Stimulated activated naive B cell treated with anti-CD40 and anti-IgM and Interleukin-4, amounts not matched to agents 10 μg/mL and 1 μg/mL and 100 μg/mL, for 72 hours (primary cell): ENCODE results near the gene PFKFB4.

Source experiments
- ATAC-seq, 2 donors: fragments of 150-1000 bp; cut with Tn5 transposase; replicated peaks; 2 replicates each; pipeline ENCODE4 v1.10.0; 2021; ENCODE audit warnings: moderate library complexity in 1 of 2
- DNase-seq: peaks from one replicate; pipeline ENCODE4 v3.0.0; 2021
- H3K27ac Mint-ChIP-seq: one replicate; pipeline ENCODE4 v1.8.0; 2022; ENCODE audit warnings: mild to moderate bottlenecking, mixed read lengths
- H3K27me3 Mint-ChIP-seq, 2 donors: one replicate each; pipeline ENCODE4 v1.8.0; 2022; ENCODE audit warnings: mixed read lengths in 2 of 2
- H3K36me3 Mint-ChIP-seq, 2 donors: one replicate each; pipeline ENCODE4 v1.8.0; 2022; ENCODE audit warnings: mixed read lengths in 2 of 2, mild to moderate bottlenecking in 1 of 2
- H3K4me1 Mint-ChIP-seq, 2 donors: one replicate each; pipeline ENCODE4 v1.8.0; 2022; ENCODE audit warnings: mixed read lengths in 2 of 2, mild to moderate bottlenecking in 1 of 2
- H3K4me3 Mint-ChIP-seq, 2 donors: one replicate each; pipeline ENCODE4 v1.8.0; 2022; ENCODE audit warnings: mild to moderate bottlenecking in 2 of 2, mixed read lengths in 2 of 2, moderate library complexity in 1 of 2
- H3K9me3 Mint-ChIP-seq, 2 donors: one replicate each; pipeline ENCODE4 v1.8.0; 2022; ENCODE audit warnings: mixed read lengths in 2 of 2, mild to moderate bottlenecking in 1 of 2

The PFKFB4 gene

DNA sequence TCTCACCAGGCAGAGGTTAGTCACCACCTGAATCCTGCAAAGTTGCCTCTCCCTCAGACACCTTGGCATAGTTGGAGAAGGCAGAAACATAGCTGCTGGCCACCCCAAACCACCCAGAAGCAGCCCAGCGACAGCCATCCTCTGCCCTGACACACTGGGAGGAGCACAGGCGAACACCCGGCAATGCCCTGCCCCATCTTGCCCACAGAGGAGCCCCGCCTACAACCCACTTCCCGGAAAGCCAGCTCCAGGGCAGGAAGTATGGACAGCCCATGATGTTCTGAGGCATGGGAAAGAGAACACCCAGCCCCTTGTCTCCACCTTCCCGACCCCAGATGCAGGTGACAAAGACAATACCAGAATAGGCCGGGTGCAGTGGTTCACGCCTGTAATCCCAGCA, 40.0 kb downstream of the PFKFB4 start:
- ATAC-seq (no peak), DNase-seq (no peak)
- H3K4me1 Mint-ChIP-seq = peaks cover 3 to 13% of the 10 kb centered on the region in 2 donors
- H3K4me3 Mint-ChIP-seq = no peak overlapping the region
- no peaks in the 10 kb centered on the region for H3K9me3 Mint-ChIP-seq
- no peak overlapping the region for H3K27ac Mint-ChIP-seq
- H3K27me3 Mint-ChIP-seq = peaks cover 4 to 6% of the 10 kb centered on the region in 2 donors
- no peaks in the 10 kb centered on the region for H3K36me3 Mint-ChIP-seq

DNA sequence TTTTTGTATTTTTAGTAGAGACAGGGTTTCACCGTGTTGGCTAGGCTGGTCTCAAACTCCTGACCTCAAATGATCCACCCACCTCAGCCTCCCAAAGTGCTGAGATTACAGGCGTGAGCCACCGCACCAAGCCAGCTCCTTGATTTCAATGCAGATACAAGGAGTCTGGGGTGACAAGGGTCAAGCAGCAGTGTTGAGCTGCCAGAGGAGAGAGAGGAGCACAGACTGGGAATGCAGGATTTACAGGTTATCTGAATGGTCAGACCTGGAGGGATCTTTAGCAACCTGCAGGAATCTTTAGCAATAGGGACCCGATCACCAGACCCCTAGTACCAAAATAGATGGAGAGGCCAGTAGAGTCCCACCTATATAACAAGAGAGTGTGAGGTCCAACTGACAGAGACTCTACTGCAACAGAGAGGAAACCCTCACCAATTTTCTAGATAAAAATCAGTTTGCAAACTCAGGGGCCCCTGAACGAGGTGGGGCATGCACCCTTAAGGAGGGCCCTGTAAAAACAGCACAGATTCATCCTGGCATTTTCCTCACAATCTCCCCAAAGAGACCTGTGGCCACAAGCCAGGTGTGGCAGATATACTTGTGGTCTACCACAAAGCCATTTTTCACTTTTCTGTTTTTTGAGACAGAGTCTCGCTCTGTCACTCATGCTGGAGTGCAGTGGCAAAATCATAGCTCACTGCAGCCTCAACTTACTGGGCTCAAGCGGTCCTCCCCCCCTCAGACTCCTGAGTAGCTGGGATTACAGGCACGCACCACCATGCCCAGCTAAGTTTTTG, 42.0 kb downstream of the PFKFB4 start:
- Mint-ChIP-seq H3K4me3 (no peak overlapping the region), H3K36me3 (no peaks in the 10 kb centered on the region), H3K27me3 (peaks cover 12 to 15% of the 10 kb centered on the region in 2 donors), H3K4me1 (peaks cover 3 to 13% of the 10 kb centered on the region in 2 donors), H3K9me3 (no peaks in the 10 kb centered on the region), H3K27ac (no peak overlapping the region)
- DNase-seq (peak; percentile 10), ATAC-seq (peak; percentile 67 to 73)

DNA sequence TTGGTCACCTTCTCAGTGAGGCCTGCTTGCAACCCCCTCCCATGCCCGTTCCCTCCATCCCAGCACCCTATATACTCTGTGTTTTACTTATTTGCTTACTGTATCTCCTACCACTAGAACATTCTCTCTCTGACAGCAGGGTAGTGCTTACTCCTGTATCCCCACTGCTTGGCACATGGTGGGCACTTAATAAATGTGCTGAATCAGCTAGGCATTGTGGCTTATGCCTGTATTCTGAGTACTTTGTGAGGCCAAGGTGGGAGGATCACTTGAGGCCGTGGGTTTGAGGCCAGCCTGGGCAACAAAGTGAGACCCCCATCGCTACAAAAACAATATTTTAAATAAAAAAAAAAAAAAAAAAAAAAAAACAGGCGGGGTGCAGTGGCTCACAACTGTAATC, 45.1 kb downstream of the PFKFB4 start:
- no peak for DNase-seq
- no peak overlapping the region for H3K4me3 Mint-ChIP-seq
- H3K27ac Mint-ChIP-seq = no peak overlapping the region
- H3K4me1 Mint-ChIP-seq = peaks cover 6 to 26% of the 10 kb centered on the region in 2 donors
- H3K9me3 Mint-ChIP-seq = no peaks in the 10 kb centered on the region
- H3K27me3 Mint-ChIP-seq = peaks cover 8 to 9% of the 10 kb centered on the region in 2 donors
- ATAC-seq = no peak
- no peaks in the 10 kb centered on the region for H3K36me3 Mint-ChIP-seq

DNA sequence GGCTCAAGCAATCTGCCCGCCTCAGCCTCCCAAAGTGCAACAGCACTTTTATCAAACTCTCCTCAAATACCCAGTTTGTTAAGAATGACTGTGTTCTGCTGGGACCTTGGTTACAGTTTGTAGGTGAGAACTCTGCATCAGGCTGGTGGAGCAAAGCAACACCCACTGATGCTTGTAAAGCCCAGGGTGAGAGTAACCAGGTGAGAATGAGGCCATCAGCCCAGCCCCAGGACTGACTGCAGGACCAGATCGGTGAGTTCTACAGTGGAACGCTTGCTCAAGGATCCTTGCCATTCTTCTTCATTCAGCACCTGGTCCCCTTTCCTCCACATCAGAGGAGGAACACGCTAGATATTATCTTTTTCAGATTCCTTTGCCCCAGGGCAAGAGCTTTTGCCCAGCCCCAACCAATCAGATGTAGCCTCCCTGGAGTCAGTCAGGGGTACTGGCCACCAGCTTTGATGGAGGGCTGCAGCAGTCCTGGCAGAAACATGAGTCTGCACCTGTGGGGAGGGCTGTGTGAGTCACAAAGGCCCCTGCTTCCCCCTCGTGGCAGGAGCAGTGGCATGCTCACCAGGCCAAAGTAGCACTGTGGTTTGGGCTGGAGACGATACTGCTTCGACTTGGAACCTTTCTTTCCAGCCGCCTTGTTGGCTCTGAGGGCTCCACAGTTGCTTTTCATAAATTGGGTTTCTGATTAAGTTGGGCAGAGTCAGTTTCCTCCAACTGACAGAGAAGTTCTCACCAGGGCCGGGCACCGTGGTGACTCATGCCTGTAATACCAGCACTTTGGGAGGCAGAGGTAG, 49.1 kb downstream of the PFKFB4 start:
- H3K4me3 Mint-ChIP-seq = no peak overlapping the region
- H3K27me3 Mint-ChIP-seq = peaks cover 8 to 9% of the 10 kb centered on the region in 2 donors
- ATAC-seq = peak; percentile 85 to 87
- peak; percentile 58 for DNase-seq
- no peaks in the 10 kb centered on the region for H3K36me3 Mint-ChIP-seq
- H3K9me3 Mint-ChIP-seq = no peaks in the 10 kb centered on the region
- peaks cover 11 to 33% of the 10 kb centered on the region in 2 donors for H3K4me1 Mint-ChIP-seq
- peak overlapping the region; percentile 20 for H3K27ac Mint-ChIP-seq

DNA sequence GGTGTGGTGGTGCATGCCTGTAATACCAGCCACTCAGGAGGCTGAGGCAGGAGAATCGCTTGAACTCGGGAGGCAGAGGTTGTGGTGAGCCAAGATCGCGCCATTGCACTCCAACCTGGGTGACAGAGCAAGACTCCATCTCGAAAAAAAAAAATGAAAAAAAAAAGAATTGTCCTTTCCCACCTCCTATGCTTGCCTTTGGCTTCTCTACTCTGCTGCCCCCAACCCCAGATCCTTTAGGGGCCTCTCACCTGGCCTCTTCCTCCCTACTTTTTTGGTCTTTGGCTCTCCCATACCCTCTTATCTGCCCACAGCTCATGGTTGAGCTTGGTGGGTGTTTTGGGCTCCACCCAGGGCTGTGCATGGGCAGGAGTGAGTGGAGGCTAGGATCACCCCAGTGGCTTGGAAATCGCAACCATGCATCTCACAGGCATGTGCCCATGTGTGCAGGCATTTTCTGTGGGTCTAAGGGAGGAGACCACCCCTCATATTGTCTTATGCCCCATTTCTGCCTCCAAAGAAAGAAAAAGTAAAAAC, 50.6 kb downstream of the PFKFB4 start:
- Mint-ChIP-seq H3K27me3 (peaks cover 2 to 4% of the 10 kb centered on the region in 2 donors), H3K9me3 (no peaks in the 10 kb centered on the region), H3K27ac (no peak overlapping the region), H3K4me3 (no peak overlapping the region), H3K4me1 (peaks cover 11 to 38% of the 10 kb centered on the region in 2 donors), H3K36me3 (no peaks in the 10 kb centered on the region)
- no peak for ATAC-seq
- DNase-seq = no peak

DNA sequence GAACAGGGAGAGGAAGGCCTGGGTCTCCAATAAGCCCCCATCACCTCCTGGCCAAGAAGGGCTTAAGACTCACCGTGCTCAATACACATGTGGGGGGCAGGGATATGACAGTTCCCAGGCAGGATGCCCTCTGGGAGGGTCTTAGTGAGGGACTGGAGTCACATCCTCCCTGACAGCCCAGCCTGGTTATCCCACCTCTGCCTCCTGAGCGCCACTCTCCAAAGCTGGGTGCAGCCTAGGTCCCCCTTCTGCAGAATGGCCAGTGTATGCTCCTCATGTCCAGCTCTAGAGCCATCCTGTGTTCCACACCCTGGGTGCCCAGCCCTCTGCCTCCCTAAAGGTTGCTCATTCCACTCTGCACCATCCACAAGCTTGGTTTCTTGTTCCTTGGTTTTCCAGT, 51.5 kb downstream of the PFKFB4 start:
- ATAC-seq (no peak), DNase-seq (no peak)
- Mint-ChIP-seq H3K27ac (no peak overlapping the region), H3K36me3 (no peaks in the 10 kb centered on the region), H3K27me3 (no peaks in the 10 kb centered on the region), H3K9me3 (no peaks in the 10 kb centered on the region), H3K4me3 (peak overlapping the region in 1 of 2 donors; percentile 9), H3K4me1 (peaks cover 12 to 44% of the 10 kb centered on the region in 2 donors)

DNA sequence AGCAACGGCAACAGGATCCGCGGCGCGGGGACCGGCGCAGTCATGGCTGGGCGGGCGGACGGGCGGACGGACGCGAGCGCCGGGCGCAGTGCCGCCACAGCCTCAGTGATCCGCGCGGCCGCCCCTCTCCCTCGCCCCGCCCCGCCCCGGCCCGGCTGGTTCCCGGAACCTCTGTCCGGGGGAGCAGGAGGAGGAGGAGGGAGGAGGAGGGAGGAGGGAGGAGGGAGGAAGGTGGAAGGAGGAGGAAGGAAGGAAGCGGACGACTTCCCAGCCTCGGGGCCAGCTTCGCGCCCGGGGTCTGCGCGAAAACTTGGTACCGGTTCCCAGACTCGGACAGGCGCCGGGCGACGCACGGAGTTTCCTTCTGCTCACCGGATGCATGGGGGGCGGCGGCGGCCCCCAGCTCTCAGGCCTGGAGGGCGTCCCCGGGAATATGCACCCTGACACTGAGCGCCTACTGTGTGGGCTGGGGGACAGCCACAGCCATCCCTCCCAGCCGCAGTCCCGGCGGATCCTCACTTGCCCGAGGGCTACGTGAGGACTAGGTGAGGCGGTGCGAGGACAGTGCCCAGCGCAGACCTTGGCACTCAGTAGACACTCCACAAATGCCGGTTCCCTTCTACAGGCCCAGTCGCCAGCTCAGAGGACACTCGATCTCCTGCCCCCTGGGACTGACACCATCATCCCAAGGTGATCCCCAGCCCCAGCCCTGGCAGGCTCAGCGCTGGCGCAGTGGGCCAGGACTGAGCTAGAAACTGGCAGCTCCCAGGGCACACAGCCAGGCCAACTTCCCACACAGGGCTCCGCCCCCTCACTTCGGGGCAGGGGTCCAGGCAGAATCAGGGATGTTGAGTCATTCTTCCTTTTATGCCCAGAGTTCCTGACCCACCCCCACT, 52.3 kb downstream of the PFKFB4 start, which contains the start of gene SHISA5:
Gene SHISA5 (minus strand): TSS at position 124 of the 896 bp plus-strand sequence. CDS start 80 bp downstream, at position 44.
- H3K4me3 Mint-ChIP-seq = peak within 1 kb of the TSS; percentile 79 to 82
- H3K9me3 Mint-ChIP-seq = no peaks in the 10 kb centered on the region
- H3K27ac Mint-ChIP-seq = peak within 1 kb of the TSS; percentile 88
- DNase-seq (no peak), ATAC-seq (peak; percentile 71)
- H3K4me1 Mint-ChIP-seq = peaks cover 12 to 45% of the 10 kb centered on the region in 2 donors
- H3K36me3 Mint-ChIP-seq = no peaks in the 10 kb centered on the region
- no peaks in the 10 kb centered on the region for H3K27me3 Mint-ChIP-seq

DNA sequence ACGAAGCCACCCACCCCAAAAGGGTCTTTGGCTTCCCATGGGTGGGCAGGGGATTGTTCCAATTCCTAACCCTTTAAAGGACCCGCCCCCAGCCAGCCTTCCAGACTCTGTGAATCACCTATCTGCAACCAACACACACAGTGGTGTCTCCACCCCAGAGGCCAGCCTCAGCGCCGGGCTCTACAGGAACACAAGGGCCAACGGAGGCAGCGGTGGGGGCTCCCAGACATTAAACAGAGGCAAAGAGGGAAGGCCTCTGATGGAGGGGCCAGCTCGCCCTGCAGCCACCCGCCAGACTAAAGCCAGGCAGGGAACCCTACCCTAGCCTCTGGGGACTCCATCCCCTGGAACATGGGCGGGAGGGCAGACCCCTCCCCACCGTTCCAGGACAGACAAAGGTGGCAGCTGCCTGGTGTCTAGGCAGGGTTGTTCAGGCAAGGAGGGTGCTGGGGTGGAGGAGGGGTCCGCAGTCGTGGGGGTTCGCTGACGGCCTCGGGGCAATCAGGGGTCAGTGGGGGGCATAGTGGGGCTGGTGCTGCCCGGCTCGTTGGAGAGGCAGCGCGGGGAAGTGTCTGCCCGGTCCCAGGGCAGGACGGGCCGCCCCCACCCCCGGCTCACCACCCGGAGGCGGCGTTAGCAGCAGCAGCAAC, 53.1 kb downstream of the PFKFB4 start:
- H3K4me1 Mint-ChIP-seq = peaks cover 12 to 45% of the 10 kb centered on the region in 2 donors
- H3K27ac Mint-ChIP-seq = peak overlapping the region; percentile 88
- peaks cover 0 to 2% of the 10 kb centered on the region in 2 donors for H3K36me3 Mint-ChIP-seq
- ATAC-seq = no peak
- H3K9me3 Mint-ChIP-seq = no peaks in the 10 kb centered on the region
- peak overlapping the region; percentile 79 to 82 for H3K4me3 Mint-ChIP-seq
- H3K27me3 Mint-ChIP-seq = no peaks in the 10 kb centered on the region
- DNase-seq = peak; percentile 26

DNA sequence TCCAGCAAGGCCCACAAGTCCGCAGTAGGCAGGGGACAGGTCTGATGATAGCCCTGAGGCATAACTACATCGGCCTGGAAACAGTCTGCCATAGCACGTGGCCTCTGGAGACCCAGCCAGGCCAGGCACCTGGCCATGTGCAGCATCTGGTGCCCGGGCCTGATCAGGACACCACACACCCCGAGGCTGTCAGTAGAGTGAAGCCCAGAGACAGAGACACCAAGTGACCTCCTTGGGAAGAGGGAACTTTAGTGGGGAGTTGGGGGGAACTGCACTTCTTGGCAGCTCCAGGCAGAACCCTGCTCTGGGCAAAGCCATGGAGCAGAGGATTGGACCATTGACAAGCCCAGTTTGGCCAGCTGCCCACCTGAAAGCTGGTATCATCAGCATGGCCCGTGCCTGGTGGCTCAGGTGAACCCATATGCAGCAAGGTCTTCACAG, 53.9 kb downstream of the PFKFB4 start:
- peaks cover 12 to 42% of the 10 kb centered on the region in 2 donors for H3K4me1 Mint-ChIP-seq
- H3K4me3 Mint-ChIP-seq = peak overlapping the region; percentile 32 to 79
- H3K36me3 Mint-ChIP-seq = peaks cover 0 to 8% of the 10 kb centered on the region in 2 donors
- DNase-seq (no peak), ATAC-seq (no peak)
- no peak overlapping the region for H3K27ac Mint-ChIP-seq
- H3K9me3 Mint-ChIP-seq = no peaks in the 10 kb centered on the region
- no peaks in the 10 kb centered on the region for H3K27me3 Mint-ChIP-seq

DNA sequence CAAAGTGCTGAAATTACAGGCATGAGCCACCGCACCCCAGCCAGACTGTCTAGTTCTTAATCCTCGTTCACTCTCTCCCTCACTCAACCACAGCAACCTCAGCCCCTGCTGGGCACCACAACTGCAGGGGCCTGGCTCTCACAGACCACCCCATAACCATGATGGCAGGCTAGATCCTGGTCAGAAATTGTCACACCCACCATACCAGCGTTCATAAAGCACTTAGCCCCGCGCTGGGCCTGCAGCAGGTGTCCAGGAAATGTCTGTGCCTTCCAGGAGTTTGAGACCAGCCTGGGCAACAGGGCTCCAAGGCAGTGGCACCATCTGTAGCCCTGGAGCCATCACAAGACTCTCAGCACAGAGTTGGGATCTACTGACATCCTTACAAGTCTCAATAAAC, 54.5 kb downstream of the PFKFB4 start:
- no peak overlapping the region for H3K4me3 Mint-ChIP-seq
- no peaks in the 10 kb centered on the region for H3K27me3 Mint-ChIP-seq
- DNase-seq (no peak), ATAC-seq (no peak)
- no peak overlapping the region for H3K27ac Mint-ChIP-seq
- peaks cover 9 to 36% of the 10 kb centered on the region in 2 donors for H3K4me1 Mint-ChIP-seq
- H3K9me3 Mint-ChIP-seq = no peaks in the 10 kb centered on the region
- H3K36me3 Mint-ChIP-seq = peaks cover 0 to 8% of the 10 kb centered on the region in 2 donors

DNA sequence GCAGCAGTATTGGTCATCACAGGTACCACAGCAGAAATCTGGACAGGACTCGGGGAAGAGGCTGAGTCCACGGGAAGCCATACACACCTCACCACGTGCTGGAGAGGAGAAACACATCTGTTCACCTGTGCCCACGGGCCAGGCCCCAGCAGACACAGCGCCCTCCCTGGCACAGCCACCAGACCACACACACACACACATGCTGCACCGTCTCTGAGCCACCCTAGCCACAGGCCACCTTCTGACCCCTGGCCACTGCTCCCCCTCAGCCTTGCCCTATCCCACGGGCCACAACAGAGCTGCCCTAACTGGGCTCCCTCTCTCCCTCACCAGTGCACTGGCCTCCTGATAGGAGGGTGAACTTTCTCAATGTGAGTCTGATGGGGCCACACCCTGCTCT, 55.4 kb downstream of the PFKFB4 start:
- no peak for ATAC-seq
- Mint-ChIP-seq H3K9me3 (no peaks in the 10 kb centered on the region), H3K27me3 (no peaks in the 10 kb centered on the region), H3K36me3 (peaks cover 0 to 8% of the 10 kb centered on the region in 2 donors), H3K4me3 (no peak overlapping the region), H3K27ac (no peak overlapping the region), H3K4me1 (peaks cover 9 to 31% of the 10 kb centered on the region in 2 donors)
- DNase-seq = no peak

DNA sequence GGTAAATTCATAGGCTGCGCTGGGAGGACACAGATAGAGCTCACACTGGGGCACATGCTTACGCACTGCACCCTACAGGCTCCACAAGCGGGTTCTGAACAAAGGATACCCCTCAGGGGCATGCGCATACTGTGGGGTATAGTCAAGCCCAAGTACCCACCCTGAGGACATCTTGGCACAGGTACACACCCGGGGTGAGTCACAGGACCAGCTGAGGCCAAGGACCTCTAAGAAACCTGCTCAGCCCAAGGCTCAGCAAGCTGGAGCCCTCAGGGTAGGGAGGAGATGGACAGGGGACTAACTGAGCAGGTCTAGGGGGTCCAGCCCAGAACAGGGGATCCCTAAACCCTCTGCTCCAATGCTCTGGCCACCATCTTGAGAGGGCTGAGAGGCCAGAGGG, 55.9 kb downstream of the PFKFB4 start:
- Mint-ChIP-seq H3K4me1 (peaks cover 9 to 31% of the 10 kb centered on the region in 2 donors), H3K4me3 (no peak overlapping the region), H3K9me3 (no peaks in the 10 kb centered on the region), H3K27ac (no peak overlapping the region), H3K36me3 (peaks cover 0 to 8% of the 10 kb centered on the region in 2 donors), H3K27me3 (no peaks in the 10 kb centered on the region)
- ATAC-seq (no peak), DNase-seq (no peak)

DNA sequence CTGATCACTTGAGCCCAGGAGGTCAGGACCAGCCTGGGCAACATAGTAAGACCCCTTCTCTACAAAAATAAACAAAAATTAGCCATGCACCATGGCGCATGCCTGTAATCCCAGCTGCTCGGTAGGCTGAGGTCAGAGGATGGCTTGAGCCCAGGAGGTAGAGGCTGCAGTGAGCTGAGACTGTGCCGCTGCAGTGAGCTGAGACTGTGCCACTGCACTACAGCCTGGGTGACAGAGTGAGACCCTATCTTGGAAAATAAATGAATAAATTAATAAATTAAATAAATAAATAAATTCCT, 63.5 kb downstream of the PFKFB4 start:
- Mint-ChIP-seq H3K36me3 (peaks cover 0 to 2% of the 10 kb centered on the region in 2 donors), H3K4me1 (peaks cover 5 to 14% of the 10 kb centered on the region in 2 donors), H3K4me3 (no peak overlapping the region), H3K27me3 (no peaks in the 10 kb centered on the region), H3K27ac (no peak overlapping the region), H3K9me3 (no peaks in the 10 kb centered on the region)
- no peak for ATAC-seq
- DNase-seq = no peak
